ENCODE results near the gene PPP1R13B. TPM values are rescaled to one million over a fixed set of nuclear protein-coding genes. Genes with fewer than 3 reads are reported as not detected.

The PPP1R13B gene
- total RNA-seq, 1 experiment from 2014 or later, result 19.0 TPM

- H3K27ac ChIP-seq (ENCODE audit: low read length), result no peak overlapping the region
- BruUV-seq (replicated peaks), result no TSS peak
- POLR2A ChIA-PET, result no interaction called here
- ATAC-seq (no peak), DNase-seq (ENCODE audit: low read depth, low spot score) (no peak)
- no peaks in the 10 kb centered on the region for H3K27me3 ChIP-seq (ENCODE audit: control insufficient read depth, insufficient read depth, low read length)
- intact Hi-C loops (cut with micrococcal nuclease; ENCODE audit: unreplicated experiment), result no loop called here
- in situ Hi-C loops (cut with HindIII; ENCODE audit: low pct_unique_long_range_greater_than_20kb, low sequenced_read_pairs), result no loop called here
- TF ChIP-seq SIN3A (IDR thresholded peaks at IDR 0.05; ENCODE audit: borderline replicate concordance, insufficient read depth, low read depth, low read length) (no peak), TCF7L2 (IDR thresholded peaks at IDR 0.05; ENCODE audit: low read depth, low read length) (no peak), CTCF (IDR thresholded peaks at IDR 0.05) (no peak), REST (IDR thresholded peaks at IDR 0.05; ENCODE audit: insufficient read depth in 1 of 2, low read depth in 2 of 2, low read length in 1 of 2) (no peak), POLR2AphosphoS5 (IDR thresholded peaks at IDR 0.05; ENCODE audit: low read depth, low read length) (no peak)
- CTCF ChIA-PET, result no interaction called here
- H3K9me3 ChIP-seq (ENCODE audit: control insufficient read depth, insufficient read depth, low read depth, low read length), result no peaks in the 10 kb centered on the region
- H3K36me3 ChIP-seq (ENCODE audit: control insufficient read depth, insufficient read depth, low read length), result no peaks in the 10 kb centered on the region
- peaks cover 6% of the 10 kb centered on the region; the same call in 1 of the 2 replicates for H3K4me1 ChIP-seq (ENCODE audit: control insufficient read depth, insufficient read depth, low read length)
- H3K4me3 ChIP-seq (ENCODE audit: low read depth in 2 of 2, low read length in 2 of 2), result no peak overlapping the region
Observed at GRCh38 chr14:103849151-103849886, 1.9 kb upstream of the PPP1R13B start.

GRCh38 chr14:103848175-103849077 is 1.1 kb upstream of the PPP1R13B start:
- H3K9me3 ChIP-seq (ENCODE audit: control insufficient read depth, insufficient read depth, low read depth, low read length), result no peaks in the 10 kb centered on the region
- intact Hi-C loops (cut with micrococcal nuclease; ENCODE audit: unreplicated experiment), result no loop called here
- no peak for DNase-seq (ENCODE audit: low read depth, low spot score)
- peak overlapping the region; percentile 55 to 70 for H3K4me3 ChIP-seq (ENCODE audit: low read depth in 2 of 2, low read length in 2 of 2)
- H3K4me1 ChIP-seq (ENCODE audit: control insufficient read depth, insufficient read depth, low read length), result peaks cover 6% of the 10 kb centered on the region; the same call in 1 of the 2 replicates
- peak; percentile 44 for ATAC-seq
- ChIA-PET POLR2A (no interaction called here), CTCF (no interaction called here)
- H3K27ac ChIP-seq (ENCODE audit: low read length), result peak overlapping the region; percentile 57; the same call in 1 of the 2 replicates
- H3K36me3 ChIP-seq (ENCODE audit: control insufficient read depth, insufficient read depth, low read length), result no peaks in the 10 kb centered on the region
- no TSS peak for BruUV-seq (replicated peaks)
- H3K27me3 ChIP-seq (ENCODE audit: control insufficient read depth, insufficient read depth, low read length), result no peaks in the 10 kb centered on the region
- TF ChIP-seq POLR2AphosphoS5 (IDR thresholded peaks at IDR 0.05; ENCODE audit: low read depth, low read length) (no peak), SIN3A (IDR thresholded peaks at IDR 0.05; ENCODE audit: borderline replicate concordance, insufficient read depth, low read depth, low read length) (no peak), REST (IDR thresholded peaks at IDR 0.05; ENCODE audit: insufficient read depth in 1 of 2, low read depth in 2 of 2, low read length in 1 of 2) (no peak), TCF7L2 (IDR thresholded peaks at IDR 0.05; ENCODE audit: low read depth, low read length) (no peak), CTCF (IDR thresholded peaks at IDR 0.05) (no peak)
- in situ Hi-C loops (cut with HindIII; ENCODE audit: low pct_unique_long_range_greater_than_20kb, low sequenced_read_pairs), result no loop called here
